HepG2 (cell line): ENCODE results near the gene BCCIP. TPM values are rescaled to one million over a fixed set of nuclear protein-coding genes. Genes with fewer than 3 reads are reported as not detected.
A peak's percentile ranks its signal among the peaks of the same experiment; 100 is the strongest.

Experiments used
- ATAC-seq: fragments of 200-7000 bp; cut with Tn5 transposase; 3 replicates; pipeline ENCODE4 v1.9.1; 2020; ENCODE audit warnings: mild to moderate bottlenecking, moderate library complexity
- BruUV-seq: library from RNA; stranded (reverse); fragments of 400-500 nt; replicated peaks from 2 replicates; lab custom pipeline; 2021; lab: Mats Ljungman, UMichigan
- CTCF ChIA-PET: fragments of 300-600 bp; formaldehyde crosslinking; extraction: SDS; loops from one replicate; lab custom pipeline; 2021; ENCODE audit warnings: low total read pairs, inconsistent platforms, low intra/inter-chr PET ratio; lab: Yijun Ruan, JAX
- POLR2A ChIA-PET: fragments of 350-600 bp; sonication (Branson Sonifier 250); formaldehyde crosslinking; loops from one replicate; lab custom pipeline; 2020; ENCODE audit warnings: antibody characterized with exemption, inconsistent platforms; lab: Yijun Ruan, JAX
- DNase-seq: peaks from one replicate; pipeline ENCODE4 v3.0.0-alpha.2; 2015; ENCODE audit warnings: low spot score
- FAIRE-seq: peaks from 3 replicates; lab custom pipeline; 2011; peaks lifted over from hg19 to GRCh38; lab: Jason Lieb, UNC
- H2AFZ ChIP-seq: one replicate; pipeline ENCODE4 v1.6.1; 2011; ENCODE audit warnings: low read length, inconsistent platforms
- H3K27ac ChIP-seq: fragments of 300-600 bp; 3 replicates; pipeline ENCODE4 v1.8.0; 2011; ENCODE audit warnings: mixed run types, mild to moderate bottlenecking, mixed read lengths, low read length, inconsistent platforms; ENCODE audit not compliant: insufficient read depth; ENCODE audit errors: extremely low read length
- H3K27me3 ChIP-seq, 2 experiments: fragments of 200-600 bp in 1 of 2; 2 replicates in 1 of 2; 3 replicates in 1 of 2; pipeline versions ENCODE4 v1.6.0 to v1.8.0; 2011; ENCODE audit warnings: low read length in 2 of 2, mild to moderate bottlenecking in 2 of 2, moderate library complexity in 2 of 2, inconsistent platforms in 1 of 2; ENCODE audit not compliant: insufficient read depth in 2 of 2, control insufficient read depth in 1 of 2
- H3K36me3 ChIP-seq, 2 experiments: fragments of 200-600 bp in 1 of 2; replicated peaks in 1 of 2; 2 replicates in 1 of 2; 3 replicates in 1 of 2; pipeline versions ENCODE4 v1.5.1 to v1.8.0; 2011; ENCODE audit warnings: low read length in 2 of 2, inconsistent platforms in 1 of 2; ENCODE audit not compliant: insufficient read depth in 2 of 2, control insufficient read depth in 1 of 2
- H3K4me1 ChIP-seq: 2 replicates; pipeline ENCODE4 v1.5.1; 2012; ENCODE audit warnings: low read length, inconsistent platforms; ENCODE audit not compliant: insufficient read depth
- H3K4me2 ChIP-seq: 2 replicates; pipeline ENCODE4 v1.6.0; 2011; ENCODE audit warnings: low read depth, low read length, inconsistent platforms
- H3K4me3 ChIP-seq, 3 experiments: fragments of 200-600 bp in 1 of 3; sonication (generic), shearing (Covaris generic) in 1 of 3; replicated peaks in 1 of 3; 2 replicates each; pipeline ENCODE4 v1.5.1; 2011 to 2016; ENCODE audit warnings: low read length in 3 of 3, inconsistent platforms in 2 of 3, low read depth in 2 of 3, mild to moderate bottlenecking in 2 of 3, control low read depth in 1 of 3, mixed read lengths in 1 of 3; ENCODE audit not compliant: insufficient read depth in 1 of 3
- H3K79me2 ChIP-seq: one replicate; pipeline ENCODE4 v1.6.1; 2011; ENCODE audit warnings: low read length, inconsistent platforms; ENCODE audit not compliant: insufficient read depth
- H3K9ac ChIP-seq: 2 replicates; pipeline ENCODE4 v1.6.0; 2011; ENCODE audit warnings: mild to moderate bottlenecking, low read depth, low read length, inconsistent platforms; ENCODE audit not compliant: insufficient read depth
- H3K9me3 ChIP-seq: 2 replicates; pipeline ENCODE4 v1.5.1; 2012; ENCODE audit warnings: mild to moderate bottlenecking, low read length
- H4K20me1 ChIP-seq: 2 replicates; pipeline ENCODE4 v1.6.0; 2011; ENCODE audit warnings: inconsistent platforms, mild to moderate bottlenecking, low read length, moderate library complexity; ENCODE audit not compliant: insufficient read depth
- AGO2 ChIP-seq: fragments of 200-400 bp; formaldehyde crosslinking; optimal IDR thresholded peaks from 2 replicates; pipeline ENCODE3; 2017; ENCODE audit warnings: mild to moderate bottlenecking, low read depth, low read length, moderate library complexity
- KLF11 ChIP-seq: IDR thresholded peaks from 2 replicates; pipeline ENCODE4 v1.6.1; 2016; ENCODE audit warnings: missing compliant biosample characterization
- POLR2A ChIP-seq, 2 experiments: IDR thresholded peaks; 2 replicates each; pipeline ENCODE4 v1.6.1; 2011; ENCODE audit warnings: low read depth in 2 of 2, low read length in 2 of 2, mild to moderate bottlenecking in 1 of 2, moderate library complexity in 1 of 2; ENCODE audit not compliant: insufficient read depth in 1 of 2
- WGBS: methylation state at CpG from one replicate; pipeline ENCODE4 v1.1.6; 2017; ENCODE audit warnings: low lambda C conversion rate; 5-methylcytosine and 5-hydroxymethylcytosine counted together
- in situ Hi-C: cut with HindIII; loops from 2 replicates; pipeline ENCODE4 v1.10.0; 2017; ENCODE audit warnings: low pct_unique_long_range_greater_than_20kb; ENCODE audit not compliant: extremely low pct_ligation_motif_present
- intact Hi-C: fragments of 100-400 bp; cut with micrococcal nuclease; formaldehyde crosslinking; loops from one replicate; pipeline ENCODE4 v1.10.0; 2022; ENCODE audit not compliant: unreplicated experiment
- polyA plus RNA-seq, 8 experiments: library from polyadenylated mRNA; depleted of rRNA in 3 of 8; stranded (reverse) in 7 of 8; unstranded in 1 of 8; fragments of >200 nt; fragmentation: Illumina TruSeq in 4 of 8; extraction: Trizol in 4 of 8; gene quantifications; 2 replicates each; pipeline versions ENCODE4 v1.2.1 to v1.2.3, GENCODE V29; 2011 to 2016; ENCODE audit warnings: low read depth in 4 of 8, missing spikeins in 1 of 8, mixed read lengths in 1 of 8; ENCODE audit not compliant: insufficient read depth in 1 of 8
- total RNA-seq, 5 experiments: library from RNA; depleted of rRNA; stranded (reverse); fragments of >200 nt; fragmentation: Illumina TruSeq; extraction: Trizol; gene quantifications; 2 replicates each; pipeline ENCODE4 v1.2.3, GENCODE V29; 2016; ENCODE audit warnings: low read depth in 1 of 5
- TF ChIP-seq, protein P1 (sequence below): sonication (generic); formaldehyde crosslinking; IDR thresholded peaks from 2 replicates; pipeline ENCODE4 v1.8.0; 2023; ENCODE audit warnings: mild to moderate bottlenecking, missing genetic modification reagents

Gene BCCIP
- total and polyA plus RNA-seq, 2 of the 13 experiments (the other 11 are each of a cell fraction or from before 2014, with no cell fraction given): 37.0 to 132 TPM

GRCh38 chr10:125838802-125839575 is 15.6 kb downstream of the BCCIP start:
- Histone ChIP-seq H3K27me3 (no peaks in the 10 kb centered on the region), H3K4me3 (no peak overlapping the region), H3K9me3 (no peaks in the 10 kb centered on the region), H3K9ac (no peak overlapping the region), H3K27ac (no peak overlapping the region), H3K4me1 (peaks cover 15% of the 10 kb centered on the region; the same call in 1 of the 2 replicates), H4K20me1 (no peaks in the 10 kb centered on the region), H3K4me2 (no peak overlapping the region), H2AFZ (no peak overlapping the region), H3K79me2 (no peaks in the 10 kb centered on the region), H3K36me3 (peaks cover 16 to 69% of the 10 kb centered on the region in 2 experiments)
- ChIA-PET POLR2A (no interaction called here), CTCF (no interaction called here)
- intact Hi-C loops (no loop called here), in situ Hi-C loops (no loop called here)
- BruUV-seq: no TSS peak
- FAIRE-seq (no peak), ATAC-seq (no peak), DNase-seq (no peak)
- 100% methylated on average over 9 of the region's 9 CpGs for WGBS
- TF ChIP-seq POLR2A (IDR thresholded peaks at IDR 0.05; ENCODE audit: insufficient read depth in 1 of 2, low read depth in 2 of 2, low read length in 2 of 2): peak in 1 of 2 experiments; percentile 31; a peak in 2 of 4 replicates
- TF ChIP-seq, protein P1, sequence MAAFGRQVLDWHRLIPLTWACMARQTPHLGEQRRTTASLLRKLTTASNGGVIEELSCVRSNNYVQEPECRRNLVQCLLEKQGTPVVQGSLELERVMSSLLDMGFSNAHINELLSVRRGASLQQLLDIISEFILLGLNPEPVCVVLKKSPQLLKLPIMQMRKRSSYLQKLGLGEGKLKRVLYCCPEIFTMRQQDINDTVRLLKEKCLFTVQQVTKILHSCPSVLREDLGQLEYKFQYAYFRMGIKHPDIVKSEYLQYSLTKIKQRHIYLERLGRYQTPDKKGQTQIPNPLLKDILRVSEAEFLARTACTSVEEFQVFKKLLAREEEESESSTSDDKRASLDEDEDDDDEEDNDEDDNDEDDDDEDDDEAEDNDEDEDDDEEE (CRISPR knock-in tag): no peak

DNA sequence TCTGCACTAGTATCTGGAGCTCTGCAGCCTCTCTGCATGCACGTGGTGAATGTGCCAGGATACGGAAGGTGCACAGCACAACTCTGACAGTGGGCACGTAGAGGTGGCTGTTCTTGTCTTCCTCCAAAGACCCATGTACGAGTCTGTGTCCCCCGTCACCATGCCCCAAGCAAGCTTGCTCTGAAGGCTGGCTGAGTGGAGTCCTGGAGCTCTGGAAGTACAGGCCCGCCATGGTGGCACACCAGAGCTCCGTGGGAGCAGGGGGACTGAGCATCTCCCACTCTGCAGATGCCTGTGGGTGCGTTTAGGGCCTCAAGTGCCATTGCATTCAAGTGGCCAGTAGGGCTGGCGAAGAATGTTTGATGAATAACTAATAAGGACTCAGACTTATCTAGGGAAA is 17.1 kb downstream of the BCCIP start:
- Histone ChIP-seq H3K9me3 (no peaks in the 10 kb centered on the region), H3K36me3 (peaks cover 14 to 65% of the 10 kb centered on the region in 2 experiments), H3K4me1 (peaks cover 28% of the 10 kb centered on the region; the same call in 1 of the 2 replicates), H3K79me2 (no peaks in the 10 kb centered on the region), H3K9ac (no peak overlapping the region), H3K27me3 (no peaks in the 10 kb centered on the region), H4K20me1 (no peaks in the 10 kb centered on the region), H2AFZ (no peak overlapping the region), H3K27ac (no peak overlapping the region), H3K4me2 (no peak overlapping the region), H3K4me3 (no peak overlapping the region)
- ATAC-seq (no peak), DNase-seq (no peak), FAIRE-seq (no peak)
- intact Hi-C loops: no loop called here
- in situ Hi-C loops: no loop called here
- CTCF ChIA-PET: no interaction called here
- 96% methylated on average over 9 of the region's 9 CpGs for WGBS
- BruUV-seq: no TSS peak
- POLR2A ChIA-PET: no interaction called here
- no peak for TF ChIP-seq KLF11 (CRISPR knock-in tag)
- TF ChIP-seq AGO2: peak; percentile 28
